B cell (primary cell): ENCODE data around the gene VNN1. TPM values are rescaled to one million over a fixed set of nuclear protein-coding genes. Genes with fewer than 3 reads are reported as not detected.

Source experiments
- ATAC-seq: fragments of 200-7000 bp; cut with Tn5 transposase; one replicate; pipeline ENCODE4 v1.10.0; 2021; ENCODE audit warnings: low read depth, mild to moderate bottlenecking, moderate number of reproducible peaks, moderate library complexity
- CTCF ChIA-PET: fragments of 350-600 bp; sonication (Branson Sonifier 250); formaldehyde crosslinking; loops from one replicate; lab custom pipeline; 2021; ENCODE audit warnings: antibody characterized with exemption, inconsistent platforms; lab: Charles Lee
- POLR2A ChIA-PET: fragments of 350-600 bp; sonication (Branson Sonifier 250); formaldehyde crosslinking; loops from one replicate; lab custom pipeline; 2021; ENCODE audit warnings: antibody characterized with exemption; lab: Charles Lee
- DNase-seq: peaks from one replicate; pipeline ENCODE4 v3.0.0; 2013
- H2AFZ ChIP-seq: 2 replicates; pipeline ENCODE4 v1.6.1; 2012; ENCODE audit warnings: mild to moderate bottlenecking, low read depth, low read length; ENCODE audit not compliant: insufficient read depth, poor library complexity, severe bottlenecking
- H3K27ac ChIP-seq, 2 donors: 1 replicate in 1 of 2; 2 replicates in 1 of 2; pipeline ENCODE4 v1.5.1; 2012 to 2013; ENCODE audit warnings: low read length in 2 of 2, mild to moderate bottlenecking in 2 of 2, moderate library complexity in 1 of 2
- H3K27me3 ChIP-seq, 4 experiments: fragments of 200-600 bp in 1 of 4; sonication (generic) in 1 of 4; replicated peaks in 1 of 4; 1 replicate in 2 of 4; 2 replicates in 2 of 4; pipeline versions ENCODE4 v1.6.1 to v1.7.0; 2013 to 2016; ENCODE audit warnings: low read length in 3 of 4, mild to moderate bottlenecking in 2 of 4, mixed read lengths in 1 of 4, moderate library complexity in 1 of 4; ENCODE audit not compliant: insufficient read depth in 4 of 4, control insufficient read depth in 3 of 4; ENCODE audit errors: control extremely low read depth in 1 of 4
- H3K36me3 ChIP-seq, 2 experiments: replicated peaks in 1 of 2; 1 replicate in 1 of 2; 2 replicates in 1 of 2; pipeline versions ENCODE4 v1.6.1 to v1.7.1; 2013; ENCODE audit warnings: low read length in 1 of 2; ENCODE audit not compliant: insufficient read depth in 2 of 2, control insufficient read depth in 1 of 2; ENCODE audit errors: control extremely low read depth in 1 of 2, extremely low read depth in 1 of 2
- H3K4me1 ChIP-seq, 2 donors: fragments of 200-600 bp in 1 of 2; sonication (generic) in 1 of 2; 1 replicate in 1 of 2; 2 replicates in 1 of 2; pipeline versions ENCODE4 v1.5.1 to v1.6.1; 2013 to 2017; ENCODE audit warnings: low read length in 2 of 2; ENCODE audit not compliant: control insufficient read depth in 2 of 2, insufficient read depth in 2 of 2
- H3K4me2 ChIP-seq: replicated peaks from 2 replicates; pipeline ENCODE3; 2012; ENCODE audit warnings: mild to moderate bottlenecking, low read depth, low read length; ENCODE audit not compliant: poor library complexity, severe bottlenecking
- H3K4me3 ChIP-seq, 5 experiments: fragments of 200-600 bp in 1 of 5; sonication (generic) in 1 of 5; 1 replicate in 3 of 5; 2 replicates in 2 of 5; pipeline versions ENCODE4 v1.5.1 to v1.7.0; 2011 to 2016; ENCODE audit warnings: low read length in 4 of 5, mild to moderate bottlenecking in 4 of 5, low read depth in 2 of 5, control low read depth in 1 of 5, moderate library complexity in 1 of 5; ENCODE audit not compliant: insufficient read depth in 1 of 5; ENCODE audit errors: control extremely low read depth in 1 of 5, extremely low read depth in 1 of 5
- H3K79me2 ChIP-seq: fragments of 200-600 bp; sonication (generic); one replicate; pipeline ENCODE4 v1.6.0; 2016; ENCODE audit warnings: low read length; ENCODE audit not compliant: control insufficient read depth, insufficient read depth
- H3K9ac ChIP-seq: fragments of 200-600 bp; sonication (generic); 2 replicates; pipeline ENCODE4 v1.6.1; 2017; ENCODE audit warnings: mild to moderate bottlenecking, low read length, moderate library complexity
- H3K9me3 ChIP-seq, 3 donors: one replicate each; pipeline versions ENCODE4 v1.6.1 to v1.7.1; 2013; ENCODE audit warnings: low read length in 2 of 3; ENCODE audit not compliant: control insufficient read depth in 2 of 3, insufficient read depth in 1 of 3; ENCODE audit errors: control extremely low read depth in 1 of 3
- H4K20me1 ChIP-seq: 2 replicates; pipeline ENCODE4 v1.6.0; 2012; ENCODE audit warnings: mild to moderate bottlenecking, low read length; ENCODE audit not compliant: insufficient read depth, control insufficient read depth, poor library complexity, severe bottlenecking
- H3K27ac Mint-ChIP-seq: one replicate; pipeline ENCODE4 v1.8.0; 2021; ENCODE audit warnings: mixed read lengths
- H3K27me3 Mint-ChIP-seq: one replicate; pipeline ENCODE4 v1.8.0; 2021; ENCODE audit warnings: mixed read lengths
- H3K4me1 Mint-ChIP-seq: one replicate; pipeline ENCODE4 v1.8.0; 2021; ENCODE audit warnings: mixed read lengths
- H3K4me3 Mint-ChIP-seq: one replicate; pipeline ENCODE4 v1.8.0; 2021; ENCODE audit warnings: mixed read lengths
- H3K9me3 Mint-ChIP-seq: one replicate; pipeline ENCODE4 v1.8.0; 2022; ENCODE audit warnings: mixed read lengths; ENCODE audit not compliant: insufficient read depth
- CTCF ChIP-seq: fragments of 200-600 bp; IDR thresholded peaks from one replicate; pipeline ENCODE4 v1.8.0; 2022; ENCODE audit warnings: antibody characterized with exemption, mild to moderate bottlenecking
- EZH2 ChIP-seq: IDR thresholded peaks from 2 replicates; pipeline ENCODE4 v1.6.1; 2012; ENCODE audit warnings: borderline replicate concordance, low read depth, mild to moderate bottlenecking, moderate library complexity, low read length; ENCODE audit not compliant: insufficient read depth, poor library complexity, severe bottlenecking
- WGBS: methylation state at CpG from one replicate; pipeline ENCODE4 v1.1.5; 2013; ENCODE audit warnings: missing lambda C conversion rate; ENCODE audit not compliant: insufficient coverage; 5-methylcytosine and 5-hydroxymethylcytosine counted together
- intact Hi-C: fragments of 100-400 bp; cut with micrococcal nuclease; formaldehyde crosslinking; loops from one replicate; pipeline ENCODE4 v1.10.0; 2022
- polyA plus RNA-seq: library from polyadenylated mRNA; depleted of rRNA; stranded (reverse); fragments of >200 nt; gene quantifications from 2 replicates; pipeline ENCODE4 v1.2.3, GENCODE V29; 2012
- total RNA-seq, 2 donors: library from RNA; stranded (reverse); fragments of 120-200 nt in 1 of 2; gene quantifications; 1 replicate in 1 of 2; 2 replicates in 1 of 2; pipeline versions ENCODE4 v1.2.3 to v1.2.4, GENCODE V29; 2013 to 2022

The VNN1 gene
- total and polyA plus RNA-seq, 2 donors (not counting 1 experiment from before 2014, with no cell fraction given): 0.04 TPM; not detected in 1

- no peaks in the 10 kb centered on the region for H3K9me3 Mint-ChIP-seq
- CTCF ChIA-PET: no interaction called here
- ATAC-seq: no peak
These were observed 80.5 kb downstream of the VNN1 start for GRCh38 chr6:132633362-132633761.

More at GRCh38 chr6:132633362-132633761, 80.5 kb downstream of the VNN1 start:
- no peak for DNase-seq
- H3K9ac ChIP-seq: no peak overlapping the region
- no peaks in the 10 kb centered on the region for H3K79me2 ChIP-seq
- Mint-ChIP-seq H3K4me1 (no peaks in the 10 kb centered on the region), H3K4me3 (no peak overlapping the region), H3K27me3 (peaks cover 46% of the 10 kb centered on the region), H3K27ac (no peak overlapping the region)
- H3K4me2 ChIP-seq: no peak overlapping the region
- POLR2A ChIA-PET: no interaction called here
- peaks cover 0 to 17% (median 13%) of the 10 kb centered on the region in 4 experiments for H3K27me3 ChIP-seq
- no peaks in the 10 kb centered on the region for H3K9me3 ChIP-seq
- H3K36me3 ChIP-seq: no peaks in the 10 kb centered on the region
- 100% methylated on average over 1 of the region's 2 CpGs for WGBS
- TF ChIP-seq EZH2 (no peak), CTCF (no peak)
- no peaks in the 10 kb centered on the region for H3K4me1 ChIP-seq
- H4K20me1 ChIP-seq: no peaks in the 10 kb centered on the region
- H3K27ac ChIP-seq: no peak overlapping the region
- H3K4me3 ChIP-seq: no peak overlapping the region
- H2AFZ ChIP-seq: no peak overlapping the region
- intact Hi-C loops: no loop called here

Other genes starting within 250 kb of the VNN1 start
- gene STX7, start 200.9 kb downstream of the VNN1 start, total RNA-seq: 221 and 227 TPM in 2 replicates
- gene STX7, start 200.9 kb downstream of the VNN1 start, polyA plus RNA-seq: 70.9 and 78.5 TPM in 2 replicates
- not detected in 2 replicates for gene TAAR9, start 175.8 kb downstream of the VNN1 start, total RNA-seq
- not detected in 2 replicates for gene TAAR9, start 175.8 kb downstream of the VNN1 start, polyA plus RNA-seq
- gene TAAR8, start 161.4 kb downstream of the VNN1 start, total RNA-seq: not detected in 2 replicates
- gene TAAR8, start 161.4 kb downstream of the VNN1 start, polyA plus RNA-seq: not detected in 2 replicates
- gene TAAR6, start 143.7 kb downstream of the VNN1 start, total RNA-seq: not detected in 2 replicates
- gene TAAR6, start 143.7 kb downstream of the VNN1 start, polyA plus RNA-seq: not detected in 2 replicates
- gene TAAR5, start 124.3 kb downstream of the VNN1 start, total RNA-seq: not detected in 2 replicates
- not detected in 2 replicates for gene TAAR5, start 124.3 kb downstream of the VNN1 start, polyA plus RNA-seq
- gene TAAR2, start 89.8 kb downstream of the VNN1 start, total RNA-seq: not detected in 2 replicates
- gene TAAR2, start 89.8 kb downstream of the VNN1 start, polyA plus RNA-seq: not detected in 2 replicates
- not detected in 2 replicates for gene TAAR1, start 54.9 kb downstream of the VNN1 start, total RNA-seq
- gene TAAR1, start 54.9 kb downstream of the VNN1 start, polyA plus RNA-seq: not detected in 2 replicates
- gene VNN2, start 43.8 kb upstream of the VNN1 start, total RNA-seq: 32.7 and 33.4 TPM in 2 replicates
- gene VNN2, start 43.8 kb upstream of the VNN1 start, polyA plus RNA-seq: 12.2 and 20.0 TPM in 2 replicates
- gene SLC18B1, start 84.6 kb upstream of the VNN1 start, total RNA-seq: 21.4 and 22.8 TPM in 2 replicates
- 9.6 and 25.5 TPM in 2 replicates for gene SLC18B1, start 84.6 kb upstream of the VNN1 start, polyA plus RNA-seq
- gene RPS12, start 100.5 kb upstream of the VNN1 start, total RNA-seq: 1,732 and 1,804 TPM in 2 replicates
- gene RPS12, start 100.5 kb upstream of the VNN1 start, polyA plus RNA-seq: 6,383 and 7,330 TPM in 2 replicates